Activated naive CD8-positive, alpha-beta T cell treated with anti-CD3 and anti-CD28 coated beads for 36 hours (primary cell): ENCODE data around the gene TLX1. TPM values are rescaled to one million over a fixed set of nuclear protein-coding genes. Genes with fewer than 3 reads are reported as not detected.

Experiments used
- DNase-seq: peaks from one replicate; pipeline ENCODE4 v3.0.0; 2021
- H3K27ac Mint-ChIP-seq: one replicate; pipeline ENCODE4 v1.8.0; 2022; ENCODE audit warnings: mild to moderate bottlenecking, moderate library complexity, mixed read lengths
- H3K27me3 Mint-ChIP-seq: one replicate; pipeline ENCODE4 v1.8.0; 2022; ENCODE audit warnings: mild to moderate bottlenecking, mixed read lengths
- H3K36me3 Mint-ChIP-seq: one replicate; pipeline ENCODE4 v1.8.0; 2021; ENCODE audit warnings: mild to moderate bottlenecking, mixed read lengths
- H3K4me1 Mint-ChIP-seq: one replicate; pipeline ENCODE4 v1.8.0; 2021; ENCODE audit warnings: mixed read lengths
- H3K4me3 Mint-ChIP-seq: one replicate; pipeline ENCODE4 v1.8.0; 2022; ENCODE audit warnings: mild to moderate bottlenecking, moderate library complexity, mixed read lengths
- H3K9me3 Mint-ChIP-seq: one replicate; pipeline ENCODE4 v1.8.0; 2022; ENCODE audit warnings: mixed read lengths
- total RNA-seq, 2 experiments: library from RNA; stranded (reverse); gene quantifications; one replicate each; pipeline ENCODE4 v1.2.3, GENCODE V29; 2021

Gene TLX1
- total RNA-seq, 2 experiments from 2014 or later, result not detected

DNA sequence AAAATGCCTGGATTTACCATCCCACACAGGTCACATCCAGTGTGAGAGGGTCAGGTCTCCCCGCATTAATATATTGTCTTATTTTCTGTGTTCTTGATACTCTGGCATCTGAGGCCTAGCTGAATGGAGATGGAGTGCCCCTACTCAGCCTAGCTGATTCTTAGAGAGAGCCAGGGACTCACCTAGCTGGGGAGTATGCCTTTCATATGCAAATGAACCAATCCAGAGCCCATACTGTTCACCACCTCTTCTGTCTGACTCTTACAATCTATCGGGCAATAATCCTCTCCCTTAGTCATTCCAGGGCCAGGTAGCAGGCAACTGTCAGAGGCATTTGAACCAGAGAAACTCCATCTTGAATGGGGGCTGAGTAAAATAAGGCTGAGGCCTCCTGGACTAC, 51.8 kb downstream of the TLX1 start:
- H3K9me3 Mint-ChIP-seq, result no peaks in the 10 kb centered on the region
- peaks cover 28% of the 10 kb centered on the region for H3K27me3 Mint-ChIP-seq
- H3K4me1 Mint-ChIP-seq, result no peaks in the 10 kb centered on the region
- no peak overlapping the region for H3K27ac Mint-ChIP-seq
- no peaks in the 10 kb centered on the region for H3K36me3 Mint-ChIP-seq
- H3K4me3 Mint-ChIP-seq, result no peak overlapping the region
- no peak for DNase-seq

- DNase-seq, result no peak
- no peaks in the 10 kb centered on the region for H3K36me3 Mint-ChIP-seq
- H3K9me3 Mint-ChIP-seq, result no peaks in the 10 kb centered on the region
- no peak overlapping the region for H3K4me3 Mint-ChIP-seq
- no peak overlapping the region for H3K27ac Mint-ChIP-seq
- no peaks in the 10 kb centered on the region for H3K4me1 Mint-ChIP-seq
- H3K27me3 Mint-ChIP-seq, result peaks cover 22% of the 10 kb centered on the region
These were observed 52.5 kb downstream of the TLX1 start for GRCh38 chr10:101183458-101184183.

Other genes starting within 250 kb of the TLX1 start
- 10 to 100 TPM; 30.2 to 30.5 TPM for gene SLF2, start 218.3 kb upstream of the TLX1 start, total RNA-seq
- 1 to 10 TPM in 1 of 2 experiments, under 1 TPM in 1; 0.89 to 1.0 TPM for gene SEMA4G, start 161.8 kb upstream of the TLX1 start, total RNA-seq
- 10 to 100 TPM; 56.3 to 58.1 TPM for gene MRPL43, start 143.8 kb upstream of the TLX1 start, total RNA-seq
- 10 to 100 TPM; 40.6 to 41.9 TPM for gene TWNK, start 143.8 kb upstream of the TLX1 start, total RNA-seq
- 10 to 100 TPM; 10.4 to 12.1 TPM for gene LZTS2, start 131.5 kb upstream of the TLX1 start, total RNA-seq
- under 1 TPM; 0.14 to 0.66 TPM for gene PDZD7, start 100.2 kb upstream of the TLX1 start, total RNA-seq
- gene SFXN3, start 100.1 kb upstream of the TLX1 start, total RNA-seq, result 10 to 100 TPM; 12.6 to 13.9 TPM
- under 1 TPM; 0.25 to 0.28 TPM for gene KAZALD1, start 69.3 kb upstream of the TLX1 start, total RNA-seq
- not detected for gene LBX1, start 98.2 kb downstream of the TLX1 start, total RNA-seq
- 10 to 100 TPM; 14.0 to 14.3 TPM for gene BTRC, start 222.9 kb downstream of the TLX1 start, total RNA-seq